SK-N-SH (cell line): ENCODE data around the gene SMIM28. TPM values are rescaled to one million over a fixed set of nuclear protein-coding genes. Genes with fewer than 3 reads are reported as not detected.

Experiments
- CTCF ChIA-PET: fragments of 300-600, 350-600 bp; formaldehyde crosslinking; extraction: SDS; loops from one replicate; lab custom pipeline; 2021; lab: Yijun Ruan, JAX
- POLR2A ChIA-PET: fragments of 350-600 bp; sonication (Branson Sonifier 250); formaldehyde crosslinking; extraction: SDS; loops from one replicate; lab custom pipeline; 2020; ENCODE audit warnings: antibody characterized with exemption, inconsistent platforms; lab: Yijun Ruan, JAX
- DNase-seq: peaks from one replicate; pipeline ENCODE4 v3.0.0; 2012
- H2AFZ ChIP-seq: fragments of 200-600 bp; sonication (generic); 2 replicates; pipeline ENCODE4 v1.8.1; 2016; ENCODE audit warnings: antibody characterized with exemption, mild to moderate bottlenecking, low read depth
- H3F3A ChIP-seq: fragments of 200-600 bp; sonication (generic); replicated peaks from 2 replicates; pipeline ENCODE3; 2016; ENCODE audit warnings: antibody characterized with exemption, mild to moderate bottlenecking; ENCODE audit not compliant: insufficient read depth
- H3K27ac ChIP-seq, 2 experiments: fragments of 200-500 bp in 1 of 2; fragments of 200-600 bp in 1 of 2; sonication (Bioruptor generic) in 1 of 2; sonication (generic), shearing (Covaris generic) in 1 of 2; 2 replicates each; pipeline versions ENCODE4 v1.5.1 to v1.6.1; 2014 to 2016; ENCODE audit warnings: low read depth in 2 of 2, inconsistent platforms in 1 of 2, low read length in 1 of 2, mild to moderate bottlenecking in 1 of 2, mixed read lengths in 1 of 2
- H3K27me3 ChIP-seq: fragments of 200-600 bp; sonication (generic), shearing (Covaris generic); 2 replicates; pipeline ENCODE4 v1.6.1; 2016; ENCODE audit warnings: mixed run types; ENCODE audit not compliant: insufficient read depth
- H3K36me3 ChIP-seq, 2 experiments: fragments of 200-500 bp in 1 of 2; fragments of 200-600 bp in 1 of 2; sonication (Bioruptor generic) in 1 of 2; sonication (generic) in 1 of 2; replicated peaks in 1 of 2; 2 replicates each; pipeline versions ENCODE3 to v1.5.1; 2014 to 2016; ENCODE audit warnings: low read length in 1 of 2, mild to moderate bottlenecking in 1 of 2; ENCODE audit not compliant: insufficient read depth in 2 of 2, control insufficient read depth in 1 of 2
- H3K4me1 ChIP-seq, 2 experiments: fragments of 200-500 bp in 1 of 2; fragments of 200-600 bp in 1 of 2; sonication (Bioruptor generic) in 1 of 2; sonication (generic), shearing (Covaris generic) in 1 of 2; 2 replicates each; pipeline versions ENCODE4 v1.5.1 to v1.6.1; 2014 to 2016; ENCODE audit warnings: low read depth in 1 of 2, low read length in 1 of 2, mixed run types in 1 of 2; ENCODE audit not compliant: insufficient read depth in 2 of 2, control insufficient read depth in 1 of 2
- H3K4me2 ChIP-seq: fragments of 200-600 bp; sonication (generic), shearing (Covaris generic); 2 replicates; pipeline ENCODE4 v1.6.1; 2017; ENCODE audit warnings: mixed run types
- H3K4me3 ChIP-seq, 2 experiments: fragments of 200-500 bp in 1 of 2; fragments of 200-600 bp in 1 of 2; sonication (Bioruptor generic) in 1 of 2; sonication (generic), shearing (Covaris generic) in 1 of 2; 2 replicates each; pipeline versions ENCODE4 v1.5.1 to v1.8.1; 2014 to 2016; ENCODE audit warnings: low read depth in 2 of 2, inconsistent platforms in 1 of 2, low read length in 1 of 2, mild to moderate bottlenecking in 1 of 2, mixed read lengths in 1 of 2, moderate library complexity in 1 of 2
- H3K79me2 ChIP-seq: fragments of 200-600 bp; sonication (generic); 2 replicates; pipeline ENCODE4 v1.8.1; 2017; ENCODE audit warnings: mild to moderate bottlenecking; ENCODE audit not compliant: insufficient read depth
- H3K9ac ChIP-seq: fragments of 200-600 bp; sonication (generic); 2 replicates; pipeline ENCODE4 v1.6.1; 2017; ENCODE audit warnings: mixed run types
- H3K9me2 ChIP-seq: fragments of 200-600 bp; sonication (generic); 2 replicates; pipeline ENCODE4 v1.6.1; 2017; ENCODE audit warnings: mixed run types
- H3K9me3 ChIP-seq: fragments of 200-600 bp; sonication (generic); 2 replicates; pipeline ENCODE4 v1.6.1; 2017; ENCODE audit warnings: mixed run types, mild to moderate bottlenecking, moderate library complexity
- H4K20me1 ChIP-seq: fragments of 200-600 bp; sonication (generic); 2 replicates; pipeline ENCODE4 v1.6.1; 2017; ENCODE audit warnings: mild to moderate bottlenecking, mixed run types; ENCODE audit not compliant: insufficient read depth
- CTCF ChIP-seq: fragments of 200-600 bp; sonication (generic); IDR thresholded peaks from 2 replicates; pipeline ENCODE4 v1.6.1; 2017; ENCODE audit warnings: antibody characterized with exemption, mild to moderate bottlenecking, moderate library complexity
- GABPA ChIP-seq: IDR thresholded peaks from 2 replicates; pipeline ENCODE4 v1.4.0; 2012; ENCODE audit warnings: low read depth, mild to moderate bottlenecking
- GATA2 ChIP-seq: sonication (generic); formaldehyde crosslinking; IDR thresholded peaks from 2 replicates; pipeline ENCODE4 v1.5.0; 2020; ENCODE audit warnings: mild to moderate bottlenecking, missing genetic modification reagents
- JUND ChIP-seq: IDR thresholded peaks from 2 replicates; pipeline ENCODE4 v1.4.0; 2012
- MXI1 ChIP-seq: IDR thresholded peaks from 2 replicates; pipeline ENCODE4 v1.6.1; 2012; ENCODE audit warnings: mild to moderate bottlenecking, low read depth, low read length, improper control_type of control experiment
- NRF1 ChIP-seq: IDR thresholded peaks from 2 replicates; pipeline ENCODE4 v1.6.1; 2012; ENCODE audit warnings: low read depth, mild to moderate bottlenecking, low read length
- RAD21 ChIP-seq: IDR thresholded peaks from 2 replicates; pipeline ENCODE4 v1.6.1; 2012; ENCODE audit warnings: mild to moderate bottlenecking, low read length
- RXRA ChIP-seq: IDR thresholded peaks from 2 replicates; pipeline ENCODE4 v1.4.0; 2012; ENCODE audit warnings: low read depth, mild to moderate bottlenecking, borderline replicate concordance
- SIN3A ChIP-seq: IDR thresholded peaks from 2 replicates; pipeline ENCODE4 v1.6.1; 2012; ENCODE audit warnings: low read depth, mild to moderate bottlenecking, low read length, moderate library complexity, borderline replicate concordance
- USF1 ChIP-seq: IDR thresholded peaks from 2 replicates; pipeline ENCODE4 v1.4.0; 2012; ENCODE audit warnings: low read depth, borderline replicate concordance
- YY1 ChIP-seq: IDR thresholded peaks from 2 replicates; pipeline ENCODE4 v1.4.0; 2012; ENCODE audit warnings: low read depth, mild to moderate bottlenecking
- WGBS: methylation state at CpG from one replicate; pipeline ENCODE4 v1.1.6; 2017; ENCODE audit warnings: low lambda C conversion rate; 5-methylcytosine and 5-hydroxymethylcytosine counted together
- polyA plus RNA-seq, 3 experiments: library from polyadenylated mRNA; depleted of rRNA; stranded (reverse); fragments of >200 nt; gene quantifications; 2 replicates each; pipeline ENCODE4 v1.2.3, GENCODE V29; 2012

Gene SMIM28
- polyA plus RNA-seq, 1 of the 3 experiments (the other 2 are of a cell fraction), result not detected

DNA sequence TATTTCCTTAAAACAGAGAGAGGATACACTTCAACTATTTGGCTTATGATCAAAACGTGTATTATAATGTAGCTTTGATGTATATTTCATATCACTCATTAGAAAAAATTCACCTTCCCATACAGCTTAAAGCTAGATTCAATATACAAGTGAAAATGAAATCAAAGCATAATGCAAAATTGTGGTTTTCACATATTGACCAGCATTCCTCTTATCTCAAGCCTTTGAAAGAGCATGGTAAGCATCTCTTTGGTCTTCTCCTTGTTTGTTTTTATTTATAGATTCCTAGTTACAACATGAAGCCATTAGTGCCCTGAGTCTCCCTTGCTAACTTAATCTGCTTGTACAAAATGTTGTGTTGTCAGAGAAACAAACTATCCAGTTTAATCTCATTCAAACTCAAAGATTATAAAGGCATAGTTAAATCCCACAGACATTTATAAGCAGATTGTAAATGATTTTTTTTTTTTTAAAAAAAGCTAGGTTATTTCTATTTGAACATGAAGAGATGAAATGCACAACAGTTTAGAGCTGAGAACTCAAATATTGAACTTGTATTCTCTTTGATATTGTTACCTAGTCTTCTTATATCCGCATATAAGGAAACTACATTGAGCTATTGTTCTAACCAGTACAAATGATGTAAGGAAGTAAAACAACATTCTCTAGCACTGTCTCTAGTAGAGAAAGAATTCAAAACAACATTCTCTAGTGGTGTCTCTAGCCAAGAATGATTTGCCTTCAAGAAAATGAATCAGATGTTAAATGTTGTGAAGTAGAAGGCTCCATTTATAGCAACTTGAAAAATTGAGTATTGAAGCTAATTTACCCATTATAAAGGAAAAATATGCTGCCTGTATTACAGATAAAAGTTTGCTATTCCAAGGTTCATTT, 31.2 kb upstream of the SMIM28 start:
- no peaks in the 10 kb centered on the region for H3K9me3 ChIP-seq
- 0 out of 2 replicates have a peak, but pooled peaks cover 5% of the 10 kb centered on the region for H3K27me3 ChIP-seq
- no peaks in the 10 kb centered on the region for H3K4me1 ChIP-seq
- no peak for DNase-seq
- H3K27ac ChIP-seq, result no peak overlapping the region
- H4K20me1 ChIP-seq, result no peaks in the 10 kb centered on the region
- ChIA-PET CTCF (interaction anchor here (1.1 to 1.2 kb wide), 2 partner anchors 8 to 23 kb away, joined by 3 read pairs; no protein-coding TSS in a partner anchor), POLR2A (interaction anchor here (0.5 kb wide), 1 partner anchor 51 kb away, joined by 3 read pairs; no protein-coding TSS in a partner anchor)
- no peak overlapping the region for H3K4me3 ChIP-seq
- no peaks in the 10 kb centered on the region for H3K79me2 ChIP-seq
- no peak for TF ChIP-seq GABPA
- TF ChIP-seq YY1, result no peak
- no peak for TF ChIP-seq JUND
- no peak for TF ChIP-seq RXRA
- TF ChIP-seq RAD21, result no peak
- TF ChIP-seq MXI1, result no peak
- no peak for TF ChIP-seq USF1
- no peak for TF ChIP-seq SIN3A
- TF ChIP-seq NRF1, result no peak
- H3K9me2 ChIP-seq, result no peaks in the 10 kb centered on the region
- H3F3A ChIP-seq, result no peaks in the 10 kb centered on the region
- 27% methylated on average over 2 of the region's 2 CpGs for WGBS
- H3K36me3 ChIP-seq, result no peaks in the 10 kb centered on the region
- H3K9ac ChIP-seq, result no peak overlapping the region
- H3K4me2 ChIP-seq, result no peak overlapping the region
- no peak overlapping the region for H2AFZ ChIP-seq

DNA sequence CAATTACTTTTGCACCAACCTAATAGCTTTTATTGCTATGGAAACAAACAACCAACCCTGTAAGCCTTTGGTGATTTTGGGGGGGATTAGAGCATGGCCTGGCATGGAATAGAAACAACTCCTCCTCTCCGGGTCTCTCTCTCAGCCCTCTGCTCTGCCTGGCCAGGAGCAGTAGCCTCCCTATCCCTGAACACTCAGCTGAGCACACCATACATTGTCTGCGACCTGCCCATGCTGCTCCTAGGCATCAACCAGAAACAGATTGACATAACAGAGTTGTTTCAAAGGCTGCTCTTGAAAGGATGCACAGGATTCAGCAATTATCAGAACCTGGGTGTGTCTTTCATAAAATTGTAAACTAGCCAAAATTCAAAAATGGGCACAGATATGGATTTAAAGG, 29.8 kb upstream of the SMIM28 start:
- no peaks in the 10 kb centered on the region for H3K4me1 ChIP-seq
- H2AFZ ChIP-seq, result no peak overlapping the region
- 0 out of 2 replicates have a peak, but pooled peaks cover 5% of the 10 kb centered on the region for H3K27me3 ChIP-seq
- no peaks in the 10 kb centered on the region for H4K20me1 ChIP-seq
- no peak for TF ChIP-seq GATA2
- TF ChIP-seq MXI1, result no peak
- TF ChIP-seq RXRA, result no peak
- no peak for TF ChIP-seq GABPA
- no peak for TF ChIP-seq USF1
- no peak for TF ChIP-seq CTCF
- TF ChIP-seq, all 33 proteins: peak for 0
- Histone ChIP-seq H3K27ac (no peak overlapping the region), H3K36me3 (no peaks in the 10 kb centered on the region), H3K9ac (no peak overlapping the region), H3K9me3 (no peaks in the 10 kb centered on the region), H3K4me2 (no peak overlapping the region), H3F3A (no peaks in the 10 kb centered on the region), H3K9me2 (no peaks in the 10 kb centered on the region), H3K79me2 (no peaks in the 10 kb centered on the region), H3K4me3 (no peak overlapping the region)
- POLR2A ChIA-PET, result no interaction called here
- 16% methylated on average over 2 of the region's 2 CpGs for WGBS
- DNase-seq, result no peak
- CTCF ChIA-PET, result interaction anchor here (1.2 kb wide), 1 partner anchor 10 kb away, joined by 3 read pairs; no protein-coding TSS in a partner anchor
